ENCODE data around the gene COL4A2.

Gene COL4A2

GRCh38 chr13:110542169-110542796 is 235.2 kb downstream of the COL4A2 start:
- Histone ChIP-seq H3K9ac (ENCODE audit: low read length) (no peak overlapping the region), H3K4me3 (ENCODE audit: low read depth, low read length, poor library complexity, severe bottlenecking) (no peak overlapping the region), H3K36me3 (ENCODE audit: insufficient read depth, low read length) (no peaks in the 10 kb centered on the region; the same call in 1 of the 2 replicates), H3K79me2 (ENCODE audit: insufficient read depth, low read length) (no peaks in the 10 kb centered on the region), H3K4me2 (ENCODE audit: low read length) (no peak overlapping the region), H4K20me1 (ENCODE audit: insufficient read depth, low read length) (no peaks in the 10 kb centered on the region), H3K4me1 (ENCODE audit: insufficient read depth, low read length, severe bottlenecking) (no peaks in the 10 kb centered on the region), H3F3A (ENCODE audit: insufficient read depth, low read length) (no peaks in the 10 kb centered on the region), H3K9me3 (ENCODE audit: low read length) (peaks cover 6% of the 10 kb centered on the region; the same call in 1 of the 2 replicates), H3K27ac (ENCODE audit: low read depth, low read length, poor library complexity, severe bottlenecking) (no peak overlapping the region), H2AFZ (ENCODE audit: low read length) (no peak overlapping the region), H3K9me2 (ENCODE audit: low read depth, low read length) (no peaks in the 10 kb centered on the region), H3K27me3 (ENCODE audit: insufficient read depth, low read length) (no peaks in the 10 kb centered on the region; the same call in 1 of the 2 replicates)
- TF ChIP-seq EZH2 (IDR thresholded peaks at IDR 0.05; ENCODE audit: borderline replicate concordance, low read length): no peak
- no peak for TF ChIP-seq CTCF (IDR thresholded peaks at IDR 0.05; ENCODE audit: low read length)

GRCh38 chr13:110546378-110546777 is 239.3 kb downstream of the COL4A2 start:
- no peaks in the 10 kb centered on the region; the same call in 1 of the 2 replicates for H3K36me3 ChIP-seq (ENCODE audit: insufficient read depth, low read length)
- H3K9ac ChIP-seq (ENCODE audit: low read length): no peak overlapping the region
- no peak overlapping the region for H3K27ac ChIP-seq (ENCODE audit: low read depth, low read length, poor library complexity, severe bottlenecking)
- H3K27me3 ChIP-seq (ENCODE audit: insufficient read depth, low read length): no peaks in the 10 kb centered on the region; the same call in 1 of the 2 replicates
- no peak overlapping the region for H3K4me3 ChIP-seq (ENCODE audit: low read depth, low read length, poor library complexity, severe bottlenecking)
- H3K9me2 ChIP-seq (ENCODE audit: low read depth, low read length): no peaks in the 10 kb centered on the region
- H2AFZ ChIP-seq (ENCODE audit: low read length): no peak overlapping the region
- no peaks in the 10 kb centered on the region for H3F3A ChIP-seq (ENCODE audit: insufficient read depth, low read length)
- no peaks in the 10 kb centered on the region for H3K4me1 ChIP-seq (ENCODE audit: insufficient read depth, low read length, severe bottlenecking)
- H3K79me2 ChIP-seq (ENCODE audit: insufficient read depth, low read length): no peaks in the 10 kb centered on the region
- TF ChIP-seq CTCF (IDR thresholded peaks at IDR 0.05; ENCODE audit: low read length) (no peak), EZH2 (IDR thresholded peaks at IDR 0.05; ENCODE audit: borderline replicate concordance, low read length) (no peak)
- peaks cover 6% of the 10 kb centered on the region; the same call in 1 of the 2 replicates for H3K9me3 ChIP-seq (ENCODE audit: low read length)
- H3K4me2 ChIP-seq (ENCODE audit: low read length): no peak overlapping the region
- no peaks in the 10 kb centered on the region for H4K20me1 ChIP-seq (ENCODE audit: insufficient read depth, low read length)

GRCh38 chr13:110546926-110547325 is 239.8 kb downstream of the COL4A2 start:
- H3K27me3 ChIP-seq (ENCODE audit: insufficient read depth, low read length): no peaks in the 10 kb centered on the region; the same call in 1 of the 2 replicates
- no peaks in the 10 kb centered on the region for H3K4me1 ChIP-seq (ENCODE audit: insufficient read depth, low read length, severe bottlenecking)
- no peaks in the 10 kb centered on the region; the same call in 1 of the 2 replicates for H3K36me3 ChIP-seq (ENCODE audit: insufficient read depth, low read length)
- no peak overlapping the region for H3K4me2 ChIP-seq (ENCODE audit: low read length)
- H3K9me2 ChIP-seq (ENCODE audit: low read depth, low read length): no peaks in the 10 kb centered on the region
- H3F3A ChIP-seq (ENCODE audit: insufficient read depth, low read length): no peaks in the 10 kb centered on the region
- H3K4me3 ChIP-seq (ENCODE audit: low read depth, low read length, poor library complexity, severe bottlenecking): no peak overlapping the region
- no peak overlapping the region for H3K9ac ChIP-seq (ENCODE audit: low read length)
- H4K20me1 ChIP-seq (ENCODE audit: insufficient read depth, low read length): no peaks in the 10 kb centered on the region
- peaks cover 6% of the 10 kb centered on the region; the same call in 1 of the 2 replicates for H3K9me3 ChIP-seq (ENCODE audit: low read length)
- TF ChIP-seq EZH2 (IDR thresholded peaks at IDR 0.05; ENCODE audit: borderline replicate concordance, low read length) (no peak), CTCF (IDR thresholded peaks at IDR 0.05; ENCODE audit: low read length) (no peak)
- H2AFZ ChIP-seq (ENCODE audit: low read length): no peak overlapping the region
- H3K27ac ChIP-seq (ENCODE audit: low read depth, low read length, poor library complexity, severe bottlenecking): no peak overlapping the region
- no peaks in the 10 kb centered on the region for H3K79me2 ChIP-seq (ENCODE audit: insufficient read depth, low read length)
